HG02981 (cell line): ENCODE data around the gene FLRT3.

Experiments used
- ATAC-seq: cut with Tn5 transposase; IDR thresholded peaks from one replicate; pipeline ENCODE4 v1.9.1; 2021; ENCODE audit warnings: mild to moderate bottlenecking, moderate library complexity; ENCODE audit not compliant: unreplicated experiment

The FLRT3 gene

GRCh38 chr20:14331646-14332045 lies 5.8 kb downstream of the FLRT3 start:
- no peak for ATAC-seq

GRCh38 chr20:14319704-14320103 lies 17.7 kb downstream of the FLRT3 start:
- ATAC-seq = no peak

- ATAC-seq = no peak
Measured at GRCh38 chr20:14313341-14314020, 23.9 kb downstream of the FLRT3 start.

- ATAC-seq = no peak
Measured at GRCh38 chr20:14312001-14312400, 25.4 kb downstream of the FLRT3 start.

- no peak for ATAC-seq
Measured at GRCh38 chr20:14310977-14311627, 26.3 kb downstream of the FLRT3 start.

- no peak for ATAC-seq
Measured at GRCh38 chr20:14307956-14308355, 29.5 kb downstream of the FLRT3 start.

GRCh38 chr20:14304472-14304871 lies 32.9 kb downstream of the FLRT3 start:
- ATAC-seq = no peak

GRCh38 chr20:14303651-14304050 lies 33.8 kb downstream of the FLRT3 start:
- ATAC-seq = no peak

- no peak for ATAC-seq
Measured at GRCh38 chr20:14303106-14303505, 34.3 kb downstream of the FLRT3 start.

- ATAC-seq = no peak
Measured at GRCh38 chr20:14299831-14300230, 37.6 kb downstream of the FLRT3 start.

GRCh38 chr20:14295770-14296309 lies 41.6 kb downstream of the FLRT3 start:
- ATAC-seq = no peak

GRCh38 chr20:14295238-14295637 lies 42.2 kb downstream of the FLRT3 start:
- peak; percentile 56 for ATAC-seq

GRCh38 chr20:14291502-14291901 lies 45.9 kb downstream of the FLRT3 start:
- no peak for ATAC-seq

- no peak for ATAC-seq
Measured at GRCh38 chr20:14288341-14289330, 48.8 kb downstream of the FLRT3 start.

GRCh38 chr20:14284443-14284842 lies 53.0 kb downstream of the FLRT3 start:
- ATAC-seq = no peak

- no peak for ATAC-seq
Measured at GRCh38 chr20:14282140-14282539, 55.3 kb downstream of the FLRT3 start.
